Central memory CD8-positive, alpha-beta T cell (primary cell): ENCODE results near the gene CIRBP.
"Not testable (repeated sequence)": the region's sequence is repeated elsewhere in the genome, so short reads cannot be mapped to it uniquely, and the experiment has no call there.

Source experiments
- ATAC-seq: fragments of 150-1000 bp; cut with Tn5 transposase; replicated peaks from 2 replicates; pipeline ENCODE4 v1.10.0; 2022; ENCODE audit warnings: mild to moderate bottlenecking, moderate FRiP score, moderate number of reproducible peaks; ENCODE audit not compliant: poor library complexity, severe bottlenecking; ENCODE audit errors: extremely low read depth
- DNase-seq, 2 donors: peaks; one replicate each; pipeline ENCODE4 v3.0.0; 2021; ENCODE audit warnings: low spot score in 2 of 2
- H3K27ac Mint-ChIP-seq: one replicate; pipeline ENCODE4 v1.8.0; 2022; ENCODE audit warnings: low read depth, mild to moderate bottlenecking, moderate library complexity, mixed read lengths
- H3K27me3 Mint-ChIP-seq: one replicate; pipeline ENCODE4 v1.8.0; 2022; ENCODE audit warnings: mixed read lengths
- H3K36me3 Mint-ChIP-seq: one replicate; pipeline ENCODE4 v1.8.0; 2022; ENCODE audit warnings: mild to moderate bottlenecking, moderate library complexity, mixed read lengths; ENCODE audit not compliant: insufficient read depth
- H3K4me1 Mint-ChIP-seq: one replicate; pipeline ENCODE4 v1.8.0; 2022; ENCODE audit warnings: mixed read lengths
- H3K4me3 Mint-ChIP-seq: one replicate; pipeline ENCODE4 v1.8.0; 2022; ENCODE audit warnings: mild to moderate bottlenecking, moderate library complexity, mixed read lengths
- H3K9me3 Mint-ChIP-seq: one replicate; pipeline ENCODE4 v1.8.0; 2022; ENCODE audit warnings: mixed read lengths

CIRBP gene

GRCh38 chr19:1296575-1297271 is 27.6 kb downstream of the CIRBP start:
- peaks cover 1% of the 10 kb centered on the region for H3K36me3 Mint-ChIP-seq
- H3K27ac Mint-ChIP-seq, result no peak overlapping the region
- H3K9me3 Mint-ChIP-seq, result no peaks in the 10 kb centered on the region
- H3K4me3 Mint-ChIP-seq, result no peak overlapping the region
- ATAC-seq, result no peak
- no peaks in the 10 kb centered on the region for H3K4me1 Mint-ChIP-seq
- peaks cover 21% of the 10 kb centered on the region for H3K27me3 Mint-ChIP-seq
- no peak for DNase-seq

DNA sequence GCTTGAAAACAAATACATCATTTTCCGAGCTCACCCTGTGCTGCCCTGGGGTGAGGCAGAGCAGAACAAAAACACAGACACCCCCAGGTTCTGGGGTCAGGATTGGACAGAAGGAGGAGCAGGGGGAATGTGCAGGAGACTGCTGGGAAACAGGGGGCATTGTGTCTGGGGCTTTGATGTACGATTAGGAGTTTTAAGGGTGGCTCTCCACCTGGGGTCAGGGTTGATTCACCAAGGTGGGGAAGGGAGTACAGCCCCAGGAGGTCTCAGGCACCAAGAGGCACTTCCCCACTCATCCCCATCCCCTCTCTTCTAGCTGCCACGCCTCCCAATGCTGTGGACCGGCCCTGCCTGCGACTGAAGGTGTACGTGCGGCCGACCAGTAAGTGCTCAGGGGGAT is 29.1 kb downstream of the CIRBP start:
- Mint-ChIP-seq H3K27ac (no peak overlapping the region), H3K27me3 (peaks cover 8% of the 10 kb centered on the region), H3K4me3 (no peak overlapping the region), H3K4me1 (no peaks in the 10 kb centered on the region), H3K36me3 (no peaks in the 10 kb centered on the region), H3K9me3 (no peaks in the 10 kb centered on the region)
- ATAC-seq, result no peak
- no peak for DNase-seq

- Mint-ChIP-seq H3K27ac (no peak overlapping the region), H3K4me1 (no peaks in the 10 kb centered on the region), H3K9me3 (no peaks in the 10 kb centered on the region), H3K36me3 (no peaks in the 10 kb centered on the region), H3K27me3 (peaks cover 1% of the 10 kb centered on the region), H3K4me3 (no peak overlapping the region)
- ATAC-seq (no peak), DNase-seq (no peak)
These were observed 30.7 kb downstream of the CIRBP start for GRCh38 chr19:1299801-1300200.

- no peaks in the 10 kb centered on the region for H3K9me3 Mint-ChIP-seq
- ATAC-seq, result no peak
- H3K27ac Mint-ChIP-seq, result no peak overlapping the region
- no peaks in the 10 kb centered on the region for H3K27me3 Mint-ChIP-seq
- no peaks in the 10 kb centered on the region for H3K4me1 Mint-ChIP-seq
- no peaks in the 10 kb centered on the region for H3K36me3 Mint-ChIP-seq
- DNase-seq, result no peak
- H3K4me3 Mint-ChIP-seq, result no peak overlapping the region
These were observed 31.8 kb downstream of the CIRBP start for GRCh38 chr19:1300744-1301490.

- Mint-ChIP-seq H3K36me3 (no peaks in the 10 kb centered on the region), H3K9me3 (no peaks in the 10 kb centered on the region), H3K4me3 (no peak overlapping the region), H3K27me3 (no peaks in the 10 kb centered on the region), H3K27ac (no peak overlapping the region), H3K4me1 (no peaks in the 10 kb centered on the region)
- DNase-seq (no peak), ATAC-seq (no peak)
These were observed 33.6 kb downstream of the CIRBP start for GRCh38 chr19:1302533-1303239.

DNA sequence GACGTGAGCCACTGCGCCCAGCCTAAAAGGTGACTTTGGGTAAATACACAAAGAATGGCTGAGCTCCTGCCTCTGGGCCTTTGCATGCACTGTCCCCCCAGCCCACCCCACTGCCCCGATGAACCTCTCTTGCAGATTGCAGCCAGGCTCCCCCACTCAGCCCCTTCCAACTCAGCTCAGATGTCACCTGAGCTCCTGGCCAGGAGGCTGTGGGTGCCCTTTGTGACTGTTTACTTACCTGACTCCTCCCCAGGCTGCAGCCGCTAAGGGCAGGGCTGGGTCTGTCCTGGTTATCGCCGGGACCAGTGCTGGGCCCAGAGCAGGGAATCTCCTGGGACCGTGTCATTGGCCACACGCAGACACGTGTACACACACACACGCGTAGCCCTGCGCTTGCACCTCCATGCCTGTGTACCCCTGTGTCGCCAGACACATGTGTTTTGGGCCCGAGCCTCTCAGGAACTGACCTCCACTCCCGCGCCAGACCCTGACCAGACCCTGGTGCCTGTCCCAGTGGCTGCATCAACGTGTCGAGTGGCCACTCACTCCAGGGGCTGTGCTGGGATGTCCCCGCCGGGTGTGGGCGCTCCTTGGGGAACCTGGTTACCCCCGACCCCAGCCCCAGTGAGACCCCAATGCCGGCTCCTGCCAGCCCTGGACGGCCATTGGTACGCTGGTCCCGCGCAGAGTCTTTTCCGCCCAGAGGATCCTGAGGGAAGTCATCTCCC is 35.2 kb downstream of the CIRBP start:
- Mint-ChIP-seq H3K27ac (no peak overlapping the region), H3K9me3 (no peaks in the 10 kb centered on the region), H3K4me3 (no peak overlapping the region), H3K27me3 (no peaks in the 10 kb centered on the region), H3K4me1 (no peaks in the 10 kb centered on the region), H3K36me3 (peaks cover 2% of the 10 kb centered on the region)
- ATAC-seq, result no peak
- DNase-seq, result no peak

DNA sequence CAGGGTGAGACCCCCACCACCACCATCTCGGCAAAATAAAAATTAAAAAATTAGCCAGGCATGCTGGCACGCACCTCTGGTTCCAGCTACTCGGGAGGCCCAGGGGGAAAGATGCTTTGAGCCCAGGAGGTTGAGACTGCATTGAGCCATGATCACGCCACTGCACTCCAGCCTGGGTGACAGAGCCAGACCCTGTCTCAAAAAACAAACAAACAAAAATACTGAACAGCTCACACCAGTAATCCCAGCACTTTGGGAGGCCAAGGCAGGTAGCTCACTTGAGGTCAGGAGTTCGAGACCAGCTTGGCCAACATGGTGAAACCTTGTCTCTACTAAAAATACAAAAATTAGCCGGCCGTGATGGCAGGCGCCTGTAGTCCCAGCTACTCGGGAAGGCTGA is 36.2 kb downstream of the CIRBP start:
- H3K27ac Mint-ChIP-seq, DNase-seq, H3K27me3 Mint-ChIP-seq, H3K9me3 Mint-ChIP-seq, ATAC-seq, H3K4me3 Mint-ChIP-seq, H3K36me3 Mint-ChIP-seq, H3K4me1 Mint-ChIP-seq: not testable (repeated sequence)

GRCh38 chr19:1307320-1307719 is 38.2 kb downstream of the CIRBP start:
- Mint-ChIP-seq H3K4me1 (no peaks in the 10 kb centered on the region), H3K27me3 (no peaks in the 10 kb centered on the region), H3K27ac (no peak overlapping the region), H3K4me3 (no peak overlapping the region), H3K9me3 (no peaks in the 10 kb centered on the region), H3K36me3 (peaks cover 2% of the 10 kb centered on the region)
- no peak for ATAC-seq
- DNase-seq, result no peak

DNA sequence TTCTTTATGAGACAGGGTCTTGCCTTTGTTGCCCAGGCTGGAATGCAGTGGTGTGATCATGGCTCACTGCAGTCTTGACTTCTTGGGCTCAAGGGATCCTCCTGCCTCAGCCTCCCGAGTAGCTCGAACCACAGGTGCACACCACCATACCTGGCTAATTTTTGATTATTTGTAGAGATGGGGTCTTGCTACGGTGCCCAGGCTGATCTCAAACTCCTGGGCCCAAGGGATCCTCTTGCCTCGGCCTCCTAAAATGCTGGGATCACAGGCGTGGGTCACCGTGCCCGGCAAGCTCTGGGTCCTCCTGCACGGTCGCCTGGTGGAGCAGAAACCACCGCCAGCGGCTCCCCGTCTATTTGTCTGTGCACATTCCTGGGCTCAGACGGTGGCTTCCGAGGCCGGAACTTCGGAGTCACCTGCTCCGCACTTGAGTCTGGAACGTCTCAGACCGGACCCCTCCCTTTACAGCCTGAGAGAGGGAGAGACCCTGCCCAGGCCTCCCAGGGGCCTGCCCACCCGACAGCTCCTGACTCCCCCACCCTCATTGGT is 38.7 kb downstream of the CIRBP start:
- no peaks in the 10 kb centered on the region for H3K27me3 Mint-ChIP-seq
- peaks cover 2% of the 10 kb centered on the region for H3K36me3 Mint-ChIP-seq
- DNase-seq (no peak), ATAC-seq (no peak)
- H3K9me3 Mint-ChIP-seq, result no peaks in the 10 kb centered on the region
- H3K4me1 Mint-ChIP-seq, result no peaks in the 10 kb centered on the region
- H3K4me3 Mint-ChIP-seq, result no peak overlapping the region
- H3K27ac Mint-ChIP-seq, result no peak overlapping the region

DNA sequence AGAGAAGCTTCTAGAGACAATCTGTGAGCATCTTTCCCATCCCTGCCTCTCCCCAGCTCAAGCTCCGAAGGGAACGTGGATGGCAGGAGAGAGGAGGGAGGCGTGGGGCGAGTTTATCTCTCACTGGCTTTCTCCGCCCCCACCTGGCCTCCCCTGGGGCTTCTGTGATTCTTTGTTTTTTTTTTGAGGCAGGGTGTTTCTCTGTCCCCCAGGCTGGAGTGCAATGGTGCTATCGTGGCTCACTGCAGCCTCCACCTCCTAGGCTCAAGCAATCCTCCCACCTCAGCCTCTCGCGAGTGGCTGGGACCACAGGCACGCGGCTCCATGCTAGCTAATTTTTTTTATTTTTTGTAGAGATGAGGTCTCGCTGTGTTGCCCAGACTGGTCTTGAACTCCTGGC is 39.6 kb downstream of the CIRBP start:
- no peaks in the 10 kb centered on the region for H3K4me1 Mint-ChIP-seq

DNA sequence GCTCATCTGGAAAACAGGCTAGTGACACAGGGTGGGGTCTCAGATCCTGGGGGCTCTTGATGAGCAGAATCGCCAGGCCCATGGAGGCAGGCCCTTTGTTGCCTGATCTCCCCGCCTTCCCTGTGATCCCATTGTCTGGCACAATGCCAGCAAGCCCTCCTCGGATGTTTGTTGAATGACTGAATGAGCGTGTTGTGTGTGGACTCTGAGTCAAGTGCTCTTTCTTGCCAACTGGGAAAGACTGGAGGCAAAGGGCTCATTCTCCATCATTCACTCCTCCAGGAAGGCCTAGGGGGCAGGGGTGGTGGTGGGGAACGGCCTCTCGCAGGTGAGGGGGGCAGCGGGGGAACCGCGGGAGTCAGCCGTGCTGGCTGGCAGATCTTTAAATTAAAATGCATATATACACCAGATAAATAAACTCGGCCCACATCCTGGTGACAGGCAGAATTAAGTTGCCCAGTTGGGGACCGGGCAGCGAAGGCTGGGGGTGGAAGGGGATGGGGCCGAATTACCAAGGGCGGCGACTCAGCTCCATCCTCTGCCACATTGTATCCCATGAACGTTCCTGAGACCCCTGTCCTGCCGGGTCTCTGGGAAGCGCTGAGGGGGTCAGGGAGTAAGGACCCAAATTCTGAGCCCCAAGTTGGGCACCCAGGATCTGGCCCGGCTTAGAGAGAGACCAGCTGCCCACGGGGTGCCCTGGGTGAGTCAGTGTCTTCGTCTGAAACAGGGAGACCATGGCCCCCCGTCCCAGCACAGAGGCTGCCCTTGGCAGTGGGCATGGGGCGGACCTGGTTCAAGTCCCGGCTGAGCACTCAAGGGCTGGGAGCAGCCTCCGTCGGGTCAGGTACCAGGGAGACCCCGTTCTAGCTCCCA is 41.1 kb downstream of the CIRBP start:
- no peaks in the 10 kb centered on the region for H3K4me1 Mint-ChIP-seq
- no peaks in the 10 kb centered on the region for H3K27me3 Mint-ChIP-seq
- no peak overlapping the region for H3K27ac Mint-ChIP-seq
- no peak overlapping the region for H3K4me3 Mint-ChIP-seq
- no peaks in the 10 kb centered on the region for H3K9me3 Mint-ChIP-seq
- DNase-seq (no peak), ATAC-seq (no peak)
- H3K36me3 Mint-ChIP-seq, result peaks cover 2% of the 10 kb centered on the region

More for the DNA sequence above, 39.6 kb downstream of the CIRBP start:
- ATAC-seq, result no peak
- Mint-ChIP-seq H3K36me3 (peaks cover 2% of the 10 kb centered on the region), H3K27ac (no peak overlapping the region), H3K27me3 (no peaks in the 10 kb centered on the region), H3K4me3 (no peak overlapping the region), H3K9me3 (no peaks in the 10 kb centered on the region)
- no peak for DNase-seq

- no peak for ATAC-seq
- Mint-ChIP-seq H3K36me3 (peaks cover 2% of the 10 kb centered on the region), H3K27ac (no peak overlapping the region), H3K4me1 (no peaks in the 10 kb centered on the region), H3K4me3 (no peak overlapping the region), H3K27me3 (no peaks in the 10 kb centered on the region), H3K9me3 (no peaks in the 10 kb centered on the region)
- no peak for DNase-seq
These were observed 41.7 kb downstream of the CIRBP start for GRCh38 chr19:1310853-1311180.
